ENCODE measurements around the gene KCNQ1OT1.

GRCh38 chr11:2587132-2587930 is 112.5 kb downstream of the KCNQ1OT1 start:
- no peak for TF ChIP-seq CTCF (IDR thresholded peaks at IDR 0.05 in 4 of 5, conservative IDR thresholded peaks at IDR 0.05 in 1 of 5)
- no peak for TF ChIP-seq POLR2A (IDR thresholded peaks at IDR 0.05)

Measured in gastrocnemius medialis (tissue), 4 donors.